GM23248 (cell line): ENCODE results near the gene CCDC70. TPM values are rescaled to one million over a fixed set of nuclear protein-coding genes. Genes with fewer than 3 reads are reported as not detected.

Experiments used
- DNase-seq: peaks from one replicate; pipeline ENCODE4 v3.0.0-alpha.2; 2015
- H2AFZ ChIP-seq: fragments of 200-600 bp; sonication (generic); 2 replicates; pipeline ENCODE4 v1.6.1; 2016; ENCODE audit warnings: antibody characterized with exemption
- H3F3A ChIP-seq: fragments of 200-600 bp; sonication (generic); 2 replicates; pipeline ENCODE4 v1.6.1; 2016; ENCODE audit warnings: mild to moderate bottlenecking, antibody characterized with exemption, mixed run types; ENCODE audit not compliant: insufficient read depth
- H3K27ac ChIP-seq: fragments of 200-600 bp; sonication (generic); 2 replicates; pipeline ENCODE4 v1.5.1; 2016; ENCODE audit warnings: mild to moderate bottlenecking
- H3K27me3 ChIP-seq: fragments of 200-600 bp; sonication (generic); replicated peaks from 2 replicates; pipeline ENCODE4 v1.6.1; 2016; ENCODE audit warnings: mild to moderate bottlenecking; ENCODE audit not compliant: insufficient read depth
- H3K36me3 ChIP-seq: fragments of 200-600 bp; sonication (generic); 2 replicates; pipeline ENCODE4 v1.6.1; 2016; ENCODE audit warnings: low read depth, mild to moderate bottlenecking
- H3K4me1 ChIP-seq: fragments of 200-600 bp; sonication (generic); 2 replicates; pipeline ENCODE4 v1.6.1; 2016; ENCODE audit warnings: mild to moderate bottlenecking; ENCODE audit not compliant: insufficient read depth
- H3K4me2 ChIP-seq: fragments of 200-600 bp; sonication (generic); one replicate; pipeline ENCODE4 v1.6.1; 2016; ENCODE audit warnings: mild to moderate bottlenecking; ENCODE audit not compliant: unreplicated experiment
- H3K4me3 ChIP-seq: fragments of 200-600 bp; sonication (generic); 2 replicates; pipeline ENCODE4 v1.5.1; 2016; ENCODE audit warnings: mild to moderate bottlenecking
- H3K79me2 ChIP-seq: fragments of 200-600 bp; sonication (generic); 2 replicates; pipeline ENCODE4 v1.6.1; 2016; ENCODE audit warnings: mild to moderate bottlenecking; ENCODE audit not compliant: insufficient read depth
- H3K9ac ChIP-seq: fragments of 200-600 bp; sonication (generic); 2 replicates; pipeline ENCODE4 v1.6.1; 2016; ENCODE audit warnings: mild to moderate bottlenecking
- H3K9me2 ChIP-seq: fragments of 200-600 bp; sonication (generic); 2 replicates; pipeline ENCODE4 v1.6.1; 2016; ENCODE audit warnings: mixed run types, mild to moderate bottlenecking, moderate library complexity; ENCODE audit not compliant: insufficient read depth
- H3K9me3 ChIP-seq: fragments of 200-600 bp; sonication (generic); one replicate; pipeline ENCODE4 v1.6.1; 2017; ENCODE audit warnings: low read depth
- H4K20me1 ChIP-seq: fragments of 200-600 bp; sonication (generic); 2 replicates; pipeline ENCODE4 v1.6.0; 2016; ENCODE audit not compliant: insufficient read depth
- EZH2 ChIP-seq: fragments of 200-600 bp; sonication (generic); IDR thresholded peaks from 2 replicates; pipeline ENCODE4 v1.6.1; 2018; ENCODE audit warnings: antibody characterized with exemption, mild to moderate bottlenecking; ENCODE audit not compliant: insufficient read depth, poor library complexity, severe bottlenecking
- EZH2phosphoT487 ChIP-seq: fragments of 200-600 bp; sonication (generic); IDR thresholded peaks from 2 replicates; pipeline ENCODE4 v1.6.1; 2018; ENCODE audit warnings: antibody characterized with exemption, moderate library complexity, mild to moderate bottlenecking, low read depth; ENCODE audit not compliant: insufficient read depth
- WGBS, 2 experiments: methylation state at CpG; one replicate each; pipeline ENCODE4 v1.1.6; 2015 to 2017; ENCODE audit warnings: low lambda C conversion rate in 2 of 2, low coverage in 1 of 2; ENCODE audit errors: missing lambda C conversion rate in 2 of 2; 5-methylcytosine and 5-hydroxymethylcytosine counted together
- in situ Hi-C: fragments of 300-500 bp; cut with MboI; formaldehyde crosslinking; loops from 2 replicates; pipeline ENCODE4 v1.15.0; 2020
- polyA plus RNA-seq: library from polyadenylated mRNA; unstranded; fragments of >200 nt; fragmentation: Nextera tagmentation; extraction: Ambion mirVana; gene quantifications from 2 replicates; pipeline ENCODE4 v1.2.1, GENCODE V29; 2016
- total RNA-seq: library from RNA; depleted of rRNA; stranded (reverse); fragments of >200 nt; shearing (Covaris generic); gene quantifications from 2 replicates; pipeline ENCODE4 v1.2.3, GENCODE V29; 2014

Gene CCDC70
- total and polyA plus RNA-seq, 2 experiments from 2014 or later, result not detected

DNA sequence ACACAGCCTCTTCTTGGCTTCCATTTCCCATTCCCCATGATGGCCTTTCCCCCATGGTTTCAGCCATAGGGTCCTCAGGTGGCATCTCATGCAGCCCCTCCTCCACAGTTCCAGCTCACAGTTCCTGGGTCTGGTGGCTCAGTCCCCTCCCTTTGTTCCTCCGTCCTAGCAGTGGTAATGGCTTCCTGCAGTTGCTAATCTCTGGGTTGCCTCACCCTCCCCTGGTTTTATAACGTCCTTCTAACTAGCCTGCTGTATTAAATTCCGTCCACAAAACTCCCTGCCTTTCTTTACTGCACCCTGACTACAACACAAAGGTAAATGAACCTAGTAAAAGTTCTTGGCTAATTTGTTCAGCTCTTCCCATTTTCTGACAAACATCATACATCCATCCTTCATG, 30.9 kb downstream of the CCDC70 start:
- in situ Hi-C loops, result loop anchor here (10.0 kb wide), 1 partner anchor 232 kb away; the partner anchor contains the start of gene NEK5
- WGBS, 2 experiments, result 6 to 26% methylated on average over 3 of the region's 3 CpGs
- Histone ChIP-seq H4K20me1 (no peaks in the 10 kb centered on the region), H3K4me1 (no peaks in the 10 kb centered on the region), H3K36me3 (no peaks in the 10 kb centered on the region), H3K79me2 (no peaks in the 10 kb centered on the region), H3K27me3 (peaks cover 12% of the 10 kb centered on the region), H3K4me2 (no peak overlapping the region), H3K4me3 (no peak overlapping the region), H3F3A (no peaks in the 10 kb centered on the region), H3K9me3 (no peaks in the 10 kb centered on the region), H2AFZ (no peak overlapping the region), H3K27ac (no peak overlapping the region), H3K9ac (no peak overlapping the region), H3K9me2 (no peaks in the 10 kb centered on the region)
- DNase-seq, result no peak
- TF ChIP-seq EZH2 (no peak), EZH2phosphoT487 (no peak)

DNA sequence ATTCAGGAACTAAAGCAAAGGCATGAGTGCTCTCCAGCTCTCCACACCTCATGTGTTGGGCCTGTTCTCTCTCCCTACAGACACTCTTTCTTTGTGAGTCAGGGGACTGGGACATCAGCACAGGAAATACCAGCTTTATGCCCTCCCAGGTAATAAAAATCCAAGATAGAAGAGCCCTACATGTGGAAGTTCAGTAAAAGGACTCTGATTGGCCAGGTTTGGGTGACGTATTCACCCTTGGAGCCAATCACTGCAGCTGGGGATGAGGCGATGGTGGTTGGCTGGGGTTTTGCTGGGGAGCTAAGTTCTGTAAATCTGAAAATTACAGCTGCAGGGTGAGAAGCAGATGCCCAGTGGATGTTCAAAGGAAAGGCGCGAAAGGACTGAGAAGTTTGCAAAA, 32.5 kb downstream of the CCDC70 start:
- Histone ChIP-seq H3K36me3 (no peaks in the 10 kb centered on the region), H3K4me3 (no peak overlapping the region), H3K27ac (no peak overlapping the region), H3K27me3 (peaks cover 19% of the 10 kb centered on the region), H3K4me2 (no peak overlapping the region), H3K9me3 (no peaks in the 10 kb centered on the region), H3K79me2 (no peaks in the 10 kb centered on the region), H3K9me2 (no peaks in the 10 kb centered on the region), H4K20me1 (no peaks in the 10 kb centered on the region), H3K9ac (no peak overlapping the region), H3K4me1 (no peaks in the 10 kb centered on the region), H3F3A (no peaks in the 10 kb centered on the region), H2AFZ (no peak overlapping the region)
- no peak for TF ChIP-seq EZH2
- no peak for TF ChIP-seq EZH2phosphoT487
- in situ Hi-C loops, result loop anchor here (10.0 kb wide), 1 partner anchor 231 kb away; the partner anchor contains the start of gene NEK5
- no peak for DNase-seq
- WGBS, 2 experiments, result 80 to 82% methylated on average over 4 of the region's 4 CpGs

DNA sequence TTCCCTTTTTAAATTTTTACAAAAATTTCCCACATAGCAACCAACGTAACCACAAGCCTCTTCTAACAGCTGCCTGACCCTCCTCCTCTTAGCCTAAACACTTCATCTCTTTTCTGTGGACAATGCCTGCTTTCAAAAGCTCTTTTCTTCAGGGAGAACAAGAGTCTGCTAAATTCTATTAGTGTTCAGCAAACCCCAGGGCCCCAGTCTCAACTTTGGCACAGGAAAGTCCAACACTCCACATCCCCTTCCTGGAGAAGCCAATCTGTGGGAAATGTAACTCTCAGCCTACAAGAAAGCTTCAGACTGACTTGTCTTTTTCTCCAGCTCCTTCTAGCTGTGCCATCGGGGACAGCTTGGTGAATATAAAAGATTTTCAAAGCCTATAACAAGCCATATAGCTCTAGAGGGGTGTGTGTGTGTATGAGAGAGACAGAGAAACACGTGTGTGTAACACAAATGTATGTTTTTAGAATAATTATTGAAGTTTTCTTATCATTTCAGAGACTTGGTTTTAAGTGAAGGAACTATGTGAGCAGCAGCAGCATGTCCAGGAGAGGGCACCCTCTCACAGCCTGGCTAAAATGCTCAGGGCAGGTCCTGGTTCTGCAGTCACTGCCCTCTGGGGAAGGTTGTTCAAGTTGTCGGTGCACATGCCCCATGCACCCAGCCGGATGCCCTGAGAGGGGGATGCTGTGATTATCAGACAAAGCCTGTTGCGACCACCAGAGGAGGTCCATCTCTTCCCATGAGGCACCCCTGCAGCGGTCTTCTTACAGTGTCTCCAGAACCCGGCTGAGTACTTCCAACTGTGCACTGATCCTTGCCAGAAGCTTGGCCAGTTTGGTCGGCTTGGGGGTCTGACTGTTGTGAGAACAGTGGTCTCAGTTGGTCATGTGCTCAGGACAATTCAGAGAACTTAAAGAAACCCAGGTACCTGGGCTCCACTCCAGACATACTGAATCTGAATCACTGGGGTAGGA, 34.4 kb downstream of the CCDC70 start:
- Histone ChIP-seq H3K4me3 (no peak overlapping the region), H2AFZ (no peak overlapping the region), H4K20me1 (no peaks in the 10 kb centered on the region), H3K27ac (no peak overlapping the region), H3K9ac (no peak overlapping the region), H3K36me3 (no peaks in the 10 kb centered on the region), H3K27me3 (peaks cover 30% of the 10 kb centered on the region), H3K4me1 (no peaks in the 10 kb centered on the region), H3K4me2 (no peak overlapping the region), H3K9me2 (no peaks in the 10 kb centered on the region), H3K79me2 (no peaks in the 10 kb centered on the region), H3F3A (no peaks in the 10 kb centered on the region), H3K9me3 (no peaks in the 10 kb centered on the region)
- TF ChIP-seq EZH2phosphoT487, result no peak
- no peak for TF ChIP-seq EZH2
- in situ Hi-C loops, result loop anchor here (10.0 kb wide), 1 partner anchor 229 kb away; the partner anchor contains the start of gene NEK5
- WGBS, 2 experiments, result 19 to 21% methylated on average over 9 of the region's 9 CpGs
- DNase-seq, result peak; percentile 76

DNA sequence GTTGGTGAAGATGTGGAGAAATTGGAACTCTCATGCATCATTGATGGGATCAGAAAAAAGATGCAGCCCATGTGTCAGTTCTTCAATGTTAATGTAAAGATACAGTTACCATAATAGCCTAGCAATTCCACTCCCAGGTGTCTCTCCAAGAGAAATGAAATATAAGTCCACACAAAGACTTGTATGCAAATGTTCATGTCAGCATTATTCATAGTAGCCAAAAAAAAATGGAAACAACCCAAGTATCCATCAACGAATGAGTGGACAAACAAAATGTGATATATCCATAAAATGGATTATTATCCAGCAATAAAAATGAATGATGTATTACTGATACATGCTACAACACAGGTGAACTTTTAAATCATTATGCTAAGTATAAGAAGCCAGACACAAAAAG, 38.7 kb downstream of the CCDC70 start:
- in situ Hi-C loops, result no loop called here
- peaks cover 23% of the 10 kb centered on the region for H3K27me3 ChIP-seq
- 6 to 9% methylated on average over 1 of the region's 1 CpG for WGBS, 2 experiments

More for the DNA sequence above, 38.7 kb downstream of the CCDC70 start:
- H2AFZ ChIP-seq, result no peak overlapping the region
- H3K9ac ChIP-seq, result no peak overlapping the region
- H3K36me3 ChIP-seq, result no peaks in the 10 kb centered on the region
- no peaks in the 10 kb centered on the region for H3K9me3 ChIP-seq
- DNase-seq, result no peak
- H3K4me3 ChIP-seq, result no peak overlapping the region
- H3K27ac ChIP-seq, result no peak overlapping the region
- no peaks in the 10 kb centered on the region for H3F3A ChIP-seq
- H3K4me1 ChIP-seq, result no peaks in the 10 kb centered on the region
- H3K79me2 ChIP-seq, result no peaks in the 10 kb centered on the region
- no peak for TF ChIP-seq EZH2phosphoT487
- TF ChIP-seq EZH2, result no peak
- no peaks in the 10 kb centered on the region for H3K9me2 ChIP-seq
- H3K4me2 ChIP-seq, result no peak overlapping the region
- H4K20me1 ChIP-seq, result no peaks in the 10 kb centered on the region
